Activated CD4-positive, alpha-beta T cell treated with anti-CD3 and anti-CD28 coated beads, Interleukin-2, amount 50 U/mL, for 4 hours (primary cell): ENCODE measurements around the gene TFR2.

Source experiments
- DNase-seq, 2 experiments: peaks; one replicate each; pipeline ENCODE4 v3.0.0-alpha.2; 2020

The TFR2 gene

GRCh38 chr7:100584683-100585510 lies 56.5 kb downstream of the TFR2 start:
- no peak for DNase-seq

DNA sequence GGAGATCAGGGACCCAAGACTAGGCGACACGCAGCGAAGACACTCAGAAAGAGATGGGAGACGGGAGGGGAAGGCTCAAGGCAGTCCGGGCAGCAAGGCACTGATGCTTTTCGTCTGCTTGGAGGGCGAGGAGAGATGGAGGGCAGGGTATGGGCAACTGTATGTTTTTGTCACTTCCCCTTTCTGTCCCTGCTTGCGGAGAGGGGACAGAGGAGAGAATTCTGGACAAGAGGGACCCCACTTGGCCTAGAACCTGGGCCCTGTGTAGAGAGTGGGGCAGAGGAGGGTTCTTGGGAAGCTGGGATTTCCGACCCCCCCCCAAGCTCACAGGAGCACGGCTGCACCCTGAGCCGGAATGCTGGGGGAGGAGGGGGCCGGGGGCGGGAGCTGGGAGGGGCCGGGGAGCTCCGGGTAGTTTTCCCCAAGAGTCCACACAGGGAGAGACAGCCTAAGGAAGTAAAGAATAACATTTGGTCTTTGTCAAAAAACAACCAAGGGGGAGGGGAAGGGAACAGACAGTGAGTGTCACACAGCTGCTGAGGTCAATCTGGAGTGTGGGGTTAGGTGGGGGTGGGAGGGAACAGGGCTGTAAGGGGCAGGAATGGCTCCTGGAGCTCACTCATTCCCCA lies 57.2 kb downstream of the TFR2 start:
- DNase-seq = no peak

DNA sequence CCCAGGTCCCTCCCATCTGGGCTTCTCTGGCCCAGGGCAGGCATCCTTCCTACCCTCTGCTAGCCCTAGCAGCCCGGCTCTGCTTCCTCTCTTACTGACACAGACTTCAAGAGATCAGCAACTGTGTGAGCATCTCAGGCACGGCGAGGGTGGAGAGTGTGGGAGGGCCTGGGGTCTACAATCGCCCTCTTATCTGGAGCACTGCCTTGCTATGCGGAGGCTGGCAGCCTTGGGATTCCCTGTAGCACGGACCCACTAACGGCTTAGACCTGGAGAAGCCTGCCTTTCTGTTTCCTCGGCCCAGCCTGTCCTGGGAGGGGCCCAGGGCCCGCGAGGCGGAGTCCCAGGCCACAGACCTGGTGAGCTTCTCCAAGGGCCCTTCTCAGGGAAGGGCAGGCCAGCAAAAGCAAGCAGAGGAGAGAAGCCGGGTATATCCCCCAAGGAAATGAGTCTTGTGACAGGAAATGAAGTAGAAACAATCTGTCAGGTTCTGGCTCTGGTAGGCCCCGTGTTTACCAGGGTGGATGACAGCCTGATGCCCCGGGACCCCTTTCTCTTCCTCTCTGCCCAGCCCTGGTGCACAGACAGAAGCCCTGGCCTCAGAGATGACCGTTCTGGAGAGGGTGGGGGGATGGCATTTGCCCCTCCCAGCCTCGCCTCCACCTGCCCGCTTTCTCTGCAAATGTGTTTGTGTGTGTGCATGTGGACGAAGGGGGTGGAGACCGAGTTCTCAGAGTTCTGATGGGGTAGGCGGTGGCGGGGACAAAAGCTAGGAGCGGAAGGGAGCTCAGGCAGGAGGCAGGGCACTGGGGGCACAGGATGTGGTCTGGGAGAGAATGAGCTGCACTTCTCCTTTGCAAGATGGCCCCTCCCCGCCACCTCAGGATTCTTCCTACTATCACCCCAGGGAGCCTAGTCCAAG lies 58.0 kb downstream of the TFR2 start:
- DNase-seq = peak; percentile 35 to 37

- no peak for DNase-seq
Measured at GRCh38 chr7:100582650-100583049, 58.7 kb downstream of the TFR2 start.

- DNase-seq = no peak
Measured at GRCh38 chr7:100582041-100582579, 59.2 kb downstream of the TFR2 start.

DNA sequence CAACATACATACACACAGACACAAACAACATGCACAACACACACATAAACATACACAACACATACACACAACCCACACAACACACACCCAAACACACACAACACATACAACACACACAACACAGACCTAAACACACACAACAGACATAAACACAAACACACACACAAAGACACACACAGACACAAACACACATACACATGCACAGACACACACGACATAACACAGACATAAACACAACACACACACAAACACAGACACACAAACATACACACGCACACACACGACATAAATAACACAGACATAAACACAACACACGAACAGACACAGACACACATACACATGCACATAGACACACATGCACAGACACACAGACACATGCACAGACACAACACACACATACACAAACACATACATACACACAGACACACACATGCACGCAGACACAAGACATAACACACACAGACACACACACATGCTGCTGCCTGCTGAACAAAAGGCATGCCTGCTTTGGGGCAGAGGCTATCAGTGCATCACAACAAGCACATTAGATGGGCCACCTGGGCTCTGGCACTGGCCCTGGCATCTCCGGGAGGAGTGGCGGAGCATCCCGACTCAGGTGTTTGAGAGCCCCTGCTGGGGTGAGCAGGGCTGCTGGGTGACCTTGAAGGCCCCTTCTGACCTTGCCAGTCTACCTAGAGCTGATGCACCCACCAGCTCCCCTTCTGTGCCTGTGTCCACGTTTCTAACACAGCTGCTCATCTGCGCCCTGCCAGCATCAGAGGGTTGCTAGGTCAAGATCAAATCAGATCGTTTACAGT lies 60.7 kb downstream of the TFR2 start:
- DNase-seq = no peak

GRCh38 chr7:100578246-100579183 lies 62.8 kb downstream of the TFR2 start:
- DNase-seq = no peak

DNA sequence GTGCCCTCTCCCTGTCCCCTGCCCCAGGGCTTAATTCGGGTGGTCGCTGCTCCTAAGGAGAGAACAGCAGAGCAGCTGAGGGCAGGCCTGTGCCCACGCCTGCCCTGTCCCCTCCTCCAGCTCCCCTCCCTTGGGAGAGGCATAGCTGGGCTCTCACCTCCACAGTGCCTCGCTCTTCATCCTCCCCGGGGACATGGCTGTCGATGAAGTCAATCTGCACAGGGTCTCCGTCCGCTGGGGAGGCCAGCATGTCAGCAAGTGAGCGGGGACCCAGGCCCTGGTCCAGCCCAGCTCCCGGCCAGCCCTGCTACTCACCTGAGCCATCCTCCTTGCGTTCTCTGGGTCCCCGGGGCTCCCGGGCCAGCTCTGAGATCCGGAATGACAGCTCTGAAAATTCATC lies 63.8 kb downstream of the TFR2 start:
- no peak for DNase-seq

- DNase-seq = no peak
Measured at GRCh38 chr7:100577103-100577502, 64.2 kb downstream of the TFR2 start.

DNA sequence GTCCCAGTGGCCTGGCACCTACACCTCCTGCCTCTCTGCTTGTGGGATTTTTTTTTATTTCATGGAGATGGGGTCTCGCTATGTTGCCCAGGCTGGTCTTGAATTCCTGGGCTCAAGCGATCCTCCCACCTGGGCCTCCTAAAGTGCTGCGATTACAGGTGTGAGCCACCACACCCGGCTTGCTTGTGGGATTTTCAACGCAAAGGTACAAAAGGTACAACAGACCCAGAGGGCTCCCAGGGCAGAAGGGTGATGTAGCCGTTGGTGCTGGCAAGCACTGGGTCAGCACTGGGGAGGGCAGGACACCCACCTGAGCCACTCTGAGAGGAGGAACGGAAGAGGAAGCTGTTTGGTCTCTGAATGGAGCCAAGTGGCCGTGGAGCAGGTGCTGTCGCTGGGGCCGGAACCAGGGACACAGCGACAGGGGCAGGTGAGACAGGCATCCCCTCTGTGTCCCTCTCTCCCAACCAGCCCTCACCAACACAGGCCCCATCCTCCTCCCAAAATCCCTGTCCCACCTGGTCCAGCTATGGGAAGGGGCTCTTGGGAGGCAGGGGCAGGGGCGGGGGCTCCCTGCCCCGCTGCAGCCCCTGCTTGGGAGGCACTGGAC lies 64.9 kb downstream of the TFR2 start:
- no peak for DNase-seq

- DNase-seq = no peak
Measured at GRCh38 chr7:100575746-100576383, 65.5 kb downstream of the TFR2 start.

- no peak for DNase-seq
Measured at GRCh38 chr7:100575206-100575631, 66.1 kb downstream of the TFR2 start.

- DNase-seq = no peak
Measured at GRCh38 chr7:100574362-100575205, 66.8 kb downstream of the TFR2 start.

DNA sequence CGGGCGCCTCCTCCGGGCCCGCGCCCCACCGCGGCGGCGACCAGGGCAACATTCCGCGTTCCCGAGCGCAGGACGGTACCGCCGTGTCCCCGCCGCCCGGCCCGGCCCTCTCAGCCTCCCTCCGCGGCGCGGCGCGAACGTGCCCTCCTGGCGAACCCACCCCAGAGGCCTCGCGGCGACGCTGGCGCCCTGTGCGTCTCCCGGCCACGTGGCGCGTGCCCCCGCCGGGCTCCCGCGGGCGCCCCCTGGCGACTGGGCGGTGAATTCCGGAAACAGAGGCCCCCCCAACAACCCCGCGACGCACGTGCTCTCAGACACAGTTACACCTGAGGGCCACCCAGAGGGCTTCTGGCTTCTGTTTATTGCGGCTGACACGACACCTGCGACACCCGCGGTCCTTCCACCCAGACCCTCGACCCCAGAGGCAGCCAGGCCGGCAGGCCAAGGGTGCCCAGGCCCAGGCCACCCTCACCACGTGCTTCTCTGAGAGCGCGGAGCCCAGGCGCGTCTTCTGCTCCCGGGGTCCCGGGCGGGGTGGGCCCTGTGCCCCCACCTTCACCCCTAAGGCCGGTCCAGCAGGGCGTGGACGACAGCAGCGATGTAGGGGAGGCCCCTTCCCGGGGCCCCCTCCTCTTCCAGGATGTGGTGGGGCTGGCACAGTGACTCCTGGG lies 67.5 kb downstream of the TFR2 start, which contains the start of gene SAP25:
SAP25 (minus strand) TSS at position 210 of the 671 bp plus-strand sequence; CDS start at position 52, 158 bp downstream.
- DNase-seq = no peak

GRCh38 chr7:100572949-100573675 lies 68.2 kb downstream of the TFR2 start:
- DNase-seq = no peak

DNA sequence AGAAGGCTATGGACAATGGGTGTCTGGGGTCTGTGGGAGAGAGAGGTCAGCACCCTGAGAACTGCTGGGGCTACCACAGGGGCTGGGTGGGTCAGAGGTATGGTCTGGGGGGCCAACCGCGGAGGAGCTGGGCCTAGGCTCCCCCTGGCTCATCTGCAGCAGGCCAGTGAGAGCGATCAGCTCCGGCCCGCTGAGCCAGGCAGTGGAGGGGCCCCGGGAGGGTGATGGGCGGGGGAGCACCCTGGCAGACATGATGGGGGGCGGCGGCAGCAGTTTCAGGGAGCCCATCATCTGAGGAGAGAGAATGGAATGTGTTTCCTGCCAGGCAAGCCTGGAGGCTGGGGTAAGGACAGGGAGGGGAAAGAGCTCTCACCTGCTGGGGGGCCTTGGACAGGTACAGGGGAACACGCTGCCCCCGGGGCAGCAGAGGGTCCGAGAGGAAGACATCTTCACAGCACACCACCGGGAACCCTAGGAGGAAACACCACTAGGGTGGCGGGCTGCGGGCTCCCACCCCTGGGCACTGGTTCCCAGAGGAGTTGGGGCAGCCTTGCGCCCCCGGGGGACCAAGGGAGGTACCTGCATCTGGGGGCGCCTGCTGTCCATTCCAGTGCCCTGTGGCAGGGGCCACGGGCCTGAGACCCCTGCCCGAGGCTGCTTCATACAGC lies 68.9 kb downstream of the TFR2 start:
- DNase-seq = no peak

DNA sequence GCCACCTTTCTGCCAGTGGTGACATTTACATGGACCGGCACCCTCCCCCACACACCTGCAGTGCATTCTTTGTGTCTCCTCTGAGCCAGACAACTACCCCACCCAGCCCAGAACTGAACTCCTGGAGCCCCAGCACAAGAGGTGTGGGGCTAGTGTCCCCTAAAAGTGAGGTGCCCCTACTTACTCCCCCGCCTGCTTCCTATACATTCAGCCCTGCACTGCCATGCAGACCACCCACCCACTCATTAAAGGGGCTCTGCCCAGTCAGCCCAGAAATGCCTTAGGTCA lies 69.6 kb downstream of the TFR2 start:
- no peak for DNase-seq
